Panc1 (cell line): ENCODE results near the gene MCF2L. TPM values are rescaled to one million over a fixed set of nuclear protein-coding genes. Genes with fewer than 3 reads are reported as not detected.

Experiments
- ATAC-seq: fragments of 200-7000 bp; cut with Tn5 transposase; 2 replicates; pipeline ENCODE4 v1.9.1; 2020; ENCODE audit warnings: mild to moderate bottlenecking, moderate library complexity
- BruUV-seq: library from RNA; stranded (reverse); fragments of 400-500 nt; replicated peaks from 2 replicates; lab custom pipeline; 2021; lab: Mats Ljungman, UMichigan
- CTCF ChIA-PET: fragments of 300-600 bp; sonication (Branson Sonifier 250); formaldehyde crosslinking; loops from one replicate; lab custom pipeline; 2022; ENCODE audit warnings: antibody characterized with exemption; lab: Charles Lee
- POLR2A ChIA-PET: fragments of 300-600 bp; sonication (Branson Sonifier 250); formaldehyde crosslinking; loops from one replicate; lab custom pipeline; 2022; ENCODE audit warnings: antibody characterized with exemption; lab: Charles Lee
- DNase-seq: peaks from one replicate; pipeline ENCODE4 v3.0.0-alpha.2; 2010; ENCODE audit warnings: low read depth, low spot score
- H3K27ac ChIP-seq: 2 replicates; pipeline ENCODE4 v1.5.1; 2011; ENCODE audit warnings: mild to moderate bottlenecking, low read length, inconsistent platforms
- H3K27me3 ChIP-seq: fragments of 200-500 bp; sonication (Bioruptor generic); 2 replicates; pipeline ENCODE4 v1.6.0; 2014; ENCODE audit warnings: low read length, inconsistent platforms; ENCODE audit not compliant: control insufficient read depth, insufficient read depth
- H3K36me3 ChIP-seq: fragments of 200-500 bp; sonication (Bioruptor generic); 2 replicates; pipeline ENCODE4 v1.5.1; 2014; ENCODE audit warnings: inconsistent platforms, mild to moderate bottlenecking, low read length, moderate library complexity; ENCODE audit not compliant: control insufficient read depth, insufficient read depth
- H3K4me1 ChIP-seq: 2 replicates; pipeline ENCODE4 v1.5.1; 2011; ENCODE audit warnings: inconsistent platforms, mild to moderate bottlenecking, low read length, moderate library complexity; ENCODE audit not compliant: control insufficient read depth, insufficient read depth
- H3K4me3 ChIP-seq, 2 experiments: 2 replicates each; pipeline ENCODE4 v1.5.1; 2011 to 2012; ENCODE audit warnings: low read depth in 2 of 2, low read length in 2 of 2, mild to moderate bottlenecking in 2 of 2, inconsistent platforms in 1 of 2, moderate library complexity in 1 of 2
- H3K9me3 ChIP-seq: fragments of 200-500 bp; sonication (Bioruptor generic); 2 replicates; pipeline ENCODE4 v1.5.1; 2014; ENCODE audit warnings: low read depth, mild to moderate bottlenecking, inconsistent platforms, low read length, moderate library complexity; ENCODE audit not compliant: control insufficient read depth, insufficient read depth
- CTCF ChIP-seq: fragments of 450-650 bp; IDR thresholded peaks from 2 replicates; pipeline ENCODE4 v1.5.1; 2017; ENCODE audit warnings: mild to moderate bottlenecking
- POLR2AphosphoS5 ChIP-seq: IDR thresholded peaks from 2 replicates; pipeline ENCODE4 v1.6.1; 2012; ENCODE audit warnings: mild to moderate bottlenecking, low read depth, low read length, moderate library complexity
- SIN3A ChIP-seq: IDR thresholded peaks from 2 replicates; pipeline ENCODE4 v1.6.1; 2012; ENCODE audit warnings: low read depth, mild to moderate bottlenecking, low read length, moderate library complexity, borderline replicate concordance; ENCODE audit not compliant: insufficient read depth
- TCF7L2 ChIP-seq: IDR thresholded peaks from 2 replicates; pipeline ENCODE4 v1.6.1; 2011; ENCODE audit warnings: mild to moderate bottlenecking, low read depth, low read length, inconsistent platforms
- in situ Hi-C: cut with HindIII; loops from 2 replicates; pipeline ENCODE4 v1.10.0; 2016; ENCODE audit warnings: low sequenced_read_pairs, low pct_unique_long_range_greater_than_20kb
- intact Hi-C: fragments of 100-400 bp; cut with micrococcal nuclease; formaldehyde crosslinking; loops from one replicate; pipeline ENCODE4 v1.10.0; 2022; ENCODE audit not compliant: unreplicated experiment
- total RNA-seq: library from RNA; stranded (reverse); gene quantifications from one replicate; pipeline ENCODE4 v1.2.1, GENCODE V29; 2021; ENCODE audit not compliant: unreplicated experiment
- TF ChIP-seq, protein P1 (sequence below), 2 experiments: IDR thresholded peaks; 2 replicates each; pipeline ENCODE4 v1.6.1; 2011 to 2012; ENCODE audit warnings: low read depth in 2 of 2, control low read depth in 1 of 2, low read length in 1 of 2, mild to moderate bottlenecking in 1 of 2, moderate library complexity in 1 of 2; ENCODE audit not compliant: insufficient read depth in 1 of 2

Gene MCF2L
- total RNA-seq, 1 experiment from 2014 or later: 0.57 TPM

DNA sequence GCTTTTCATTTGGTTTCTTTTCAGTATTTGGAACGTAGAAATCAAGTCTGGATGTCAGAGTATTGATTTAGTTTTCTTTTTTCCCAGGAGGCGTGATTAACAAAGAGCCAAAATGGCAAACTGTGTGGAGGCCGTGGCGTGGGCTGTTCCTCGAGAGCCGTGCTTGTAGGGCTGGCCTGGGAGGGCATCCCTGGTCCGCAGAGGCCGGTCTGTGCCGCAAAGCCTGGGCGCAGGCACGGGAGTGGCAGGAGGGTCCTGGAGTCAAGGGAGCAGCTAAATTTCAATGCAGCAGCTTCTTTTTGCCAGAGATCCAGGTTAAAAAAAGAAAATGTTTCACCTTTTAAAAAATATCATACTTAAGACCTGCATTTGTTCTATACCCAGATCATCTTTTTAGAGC lies 13.1 kb upstream of the MCF2L start:
- Histone ChIP-seq H3K36me3 (no peaks in the 10 kb centered on the region), H3K27me3 (no peaks in the 10 kb centered on the region), H3K9me3 (no peaks in the 10 kb centered on the region), H3K4me3 (no peak overlapping the region), H3K4me1 (no peaks in the 10 kb centered on the region), H3K27ac (no peak overlapping the region)
- ChIA-PET CTCF (no interaction called here), POLR2A (no interaction called here)
- ATAC-seq (no peak), DNase-seq (no peak)
- TF ChIP-seq, protein P1, sequence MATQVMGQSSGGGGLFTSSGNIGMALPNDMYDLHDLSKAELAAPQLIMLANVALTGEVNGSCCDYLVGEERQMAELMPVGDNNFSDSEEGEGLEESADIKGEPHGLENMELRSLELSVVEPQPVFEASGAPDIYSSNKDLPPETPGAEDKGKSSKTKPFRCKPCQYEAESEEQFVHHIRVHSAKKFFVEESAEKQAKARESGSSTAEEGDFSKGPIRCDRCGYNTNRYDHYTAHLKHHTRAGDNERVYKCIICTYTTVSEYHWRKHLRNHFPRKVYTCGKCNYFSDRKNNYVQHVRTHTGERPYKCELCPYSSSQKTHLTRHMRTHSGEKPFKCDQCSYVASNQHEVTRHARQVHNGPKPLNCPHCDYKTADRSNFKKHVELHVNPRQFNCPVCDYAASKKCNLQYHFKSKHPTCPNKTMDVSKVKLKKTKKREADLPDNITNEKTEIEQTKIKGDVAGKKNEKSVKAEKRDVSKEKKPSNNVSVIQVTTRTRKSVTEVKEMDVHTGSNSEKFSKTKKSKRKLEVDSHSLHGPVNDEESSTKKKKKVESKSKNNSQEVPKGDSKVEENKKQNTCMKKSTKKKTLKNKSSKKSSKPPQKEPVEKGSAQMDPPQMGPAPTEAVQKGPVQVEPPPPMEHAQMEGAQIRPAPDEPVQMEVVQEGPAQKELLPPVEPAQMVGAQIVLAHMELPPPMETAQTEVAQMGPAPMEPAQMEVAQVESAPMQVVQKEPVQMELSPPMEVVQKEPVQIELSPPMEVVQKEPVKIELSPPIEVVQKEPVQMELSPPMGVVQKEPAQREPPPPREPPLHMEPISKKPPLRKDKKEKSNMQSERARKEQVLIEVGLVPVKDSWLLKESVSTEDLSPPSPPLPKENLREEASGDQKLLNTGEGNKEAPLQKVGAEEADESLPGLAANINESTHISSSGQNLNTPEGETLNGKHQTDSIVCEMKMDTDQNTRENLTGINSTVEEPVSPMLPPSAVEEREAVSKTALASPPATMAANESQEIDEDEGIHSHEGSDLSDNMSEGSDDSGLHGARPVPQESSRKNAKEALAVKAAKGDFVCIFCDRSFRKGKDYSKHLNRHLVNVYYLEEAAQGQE (IDR thresholded peaks at IDR 0.05; ENCODE audit: insufficient read depth in 1 of 2, low read depth in 2 of 2, low read length in 1 of 2): no peak
- TF ChIP-seq TCF7L2 (no peak), POLR2AphosphoS5 (no peak), SIN3A (no peak)
- intact Hi-C loops (no loop called here), in situ Hi-C loops (no loop called here)
- BruUV-seq: no TSS peak

- ATAC-seq (no peak), DNase-seq (no peak)
- H3K36me3 ChIP-seq: no peaks in the 10 kb centered on the region
- no peak overlapping the region for H3K4me3 ChIP-seq
- no peaks in the 10 kb centered on the region for H3K9me3 ChIP-seq
- no peaks in the 10 kb centered on the region for H3K4me1 ChIP-seq
- H3K27ac ChIP-seq: no peak overlapping the region
- intact Hi-C loops (no loop called here), in situ Hi-C loops (no loop called here)
- ChIA-PET POLR2A (no interaction called here), CTCF (no interaction called here)
- TF ChIP-seq POLR2AphosphoS5 (no peak), TCF7L2 (no peak), SIN3A (no peak), CTCF (no peak)
- TF ChIP-seq, protein P1 (IDR thresholded peaks at IDR 0.05; ENCODE audit: insufficient read depth in 1 of 2, low read depth in 2 of 2, low read length in 1 of 2): no peak
- no peaks in the 10 kb centered on the region for H3K27me3 ChIP-seq
- no TSS peak for BruUV-seq
Measured at GRCh38 chr13:112956571-112957294, 12.3 kb upstream of the MCF2L start.
